GM21390 (cell line): ENCODE measurements around the gene SDCCAG8.
A peak's percentile ranks its signal among the peaks of the same experiment; 100 is the strongest.

Source experiments
- ATAC-seq: cut with Tn5 transposase; IDR thresholded peaks from one replicate; pipeline ENCODE4 v1.9.1; 2021; ENCODE audit not compliant: unreplicated experiment

Gene SDCCAG8

DNA sequence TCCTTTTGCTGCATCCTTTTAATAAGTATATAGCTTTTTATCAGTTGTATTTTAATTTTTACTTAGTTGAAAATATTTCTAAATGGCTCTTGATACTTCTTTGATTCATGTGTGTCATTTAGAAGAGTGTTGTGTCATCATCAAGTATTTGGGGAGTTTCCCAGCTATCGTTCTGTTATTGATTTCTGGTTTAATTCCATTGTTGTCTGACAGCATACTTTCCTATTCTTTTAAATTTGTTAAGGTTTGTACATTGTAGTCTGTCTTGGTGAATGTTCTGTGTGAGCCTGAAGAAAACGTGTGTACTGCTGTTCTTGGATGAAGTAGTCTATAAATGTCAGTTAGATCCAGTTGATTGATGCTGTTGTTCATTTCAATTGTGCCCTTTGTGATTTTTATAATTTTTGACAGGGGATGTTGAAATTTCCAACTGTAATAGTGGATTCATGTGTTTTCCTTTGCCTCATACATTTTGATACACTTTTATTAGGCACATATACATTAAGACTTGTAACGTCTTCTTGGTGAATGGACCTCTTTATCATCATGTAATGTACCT is 24.8 kb downstream of the SDCCAG8 start:
- no peak for ATAC-seq

DNA sequence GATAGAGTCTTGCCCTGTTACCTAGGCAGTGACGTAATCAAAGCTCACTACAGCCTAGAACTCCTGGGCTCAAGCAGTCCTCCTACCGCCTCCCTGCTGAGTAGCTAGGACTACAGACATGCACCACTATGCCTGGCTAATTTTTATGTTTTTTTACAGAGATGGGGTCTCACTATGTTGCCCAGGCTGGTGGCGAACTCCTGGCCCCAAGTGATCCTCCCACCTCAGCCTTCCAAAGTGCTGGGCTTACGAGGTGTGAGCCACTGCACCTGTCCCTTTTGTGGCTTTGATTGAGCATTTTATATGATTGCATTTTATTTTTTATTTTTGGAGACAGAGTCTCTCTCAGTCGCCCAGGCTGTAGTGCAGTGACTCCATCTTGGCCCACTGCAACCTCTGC is 25.8 kb downstream of the SDCCAG8 start:
- ATAC-seq, result no peak

- no peak for ATAC-seq
These were observed 30.7 kb downstream of the SDCCAG8 start for GRCh38 chr1:243286409-243287122.

DNA sequence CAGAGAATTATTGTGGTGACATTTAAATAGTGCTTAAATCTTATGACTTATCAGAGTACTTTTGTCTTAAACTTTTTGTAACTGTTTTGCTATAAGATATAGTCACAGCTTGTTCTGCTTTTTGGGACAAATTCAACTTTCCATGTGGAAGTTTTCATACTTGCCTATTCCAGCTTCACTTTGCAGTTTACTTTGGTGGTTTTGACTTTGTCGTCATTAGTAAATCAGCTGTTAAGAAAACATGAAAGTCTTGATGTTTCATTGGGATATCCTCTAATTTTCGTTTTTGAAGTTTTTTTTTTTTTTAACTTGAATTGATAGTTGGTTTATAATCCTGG is 31.3 kb downstream of the SDCCAG8 start:
- ATAC-seq, result no peak

DNA sequence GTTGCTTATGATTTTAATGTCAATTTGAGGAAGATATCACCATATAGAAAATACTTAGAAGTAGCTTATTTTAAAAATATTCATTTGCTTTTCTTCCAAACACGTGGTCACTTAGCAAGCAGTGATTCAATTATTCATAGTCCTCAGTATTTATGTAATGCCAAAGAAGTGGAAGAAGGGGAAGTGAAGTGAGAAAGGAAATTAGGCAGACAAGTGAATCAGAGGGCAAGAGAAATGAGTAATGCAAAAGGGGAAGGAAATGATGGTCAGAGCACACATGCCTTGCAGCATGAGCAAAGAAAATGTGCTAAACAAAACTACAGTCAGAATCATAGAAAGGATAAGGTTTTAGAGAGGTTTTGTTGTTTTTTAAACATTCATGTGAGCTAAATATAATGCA is 31.8 kb downstream of the SDCCAG8 start:
- peak; percentile 95 for ATAC-seq

GRCh38 chr1:243288062-243288461 is 32.2 kb downstream of the SDCCAG8 start:
- no peak for ATAC-seq

DNA sequence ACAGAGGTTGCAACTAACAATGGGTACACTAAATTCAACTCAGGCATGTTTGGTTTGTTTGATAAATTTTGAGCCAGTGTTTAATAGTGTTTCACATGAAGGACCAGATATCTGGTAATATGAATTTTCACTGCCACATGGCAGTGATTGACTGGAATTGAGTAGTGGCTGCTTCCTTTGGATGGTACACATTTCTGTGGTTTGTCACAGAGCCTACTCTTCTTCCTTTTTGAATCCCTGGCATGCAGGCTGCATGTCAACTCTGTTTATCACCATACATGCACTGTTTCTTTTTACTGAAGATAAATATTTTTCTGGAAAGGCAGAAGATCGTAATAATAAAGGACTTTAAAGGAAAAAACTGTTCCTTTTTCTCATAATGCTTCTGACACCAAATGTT is 35.5 kb downstream of the SDCCAG8 start:
- no peak for ATAC-seq

- no peak for ATAC-seq
These were observed 36.3 kb downstream of the SDCCAG8 start for GRCh38 chr1:243292117-243292516.

DNA sequence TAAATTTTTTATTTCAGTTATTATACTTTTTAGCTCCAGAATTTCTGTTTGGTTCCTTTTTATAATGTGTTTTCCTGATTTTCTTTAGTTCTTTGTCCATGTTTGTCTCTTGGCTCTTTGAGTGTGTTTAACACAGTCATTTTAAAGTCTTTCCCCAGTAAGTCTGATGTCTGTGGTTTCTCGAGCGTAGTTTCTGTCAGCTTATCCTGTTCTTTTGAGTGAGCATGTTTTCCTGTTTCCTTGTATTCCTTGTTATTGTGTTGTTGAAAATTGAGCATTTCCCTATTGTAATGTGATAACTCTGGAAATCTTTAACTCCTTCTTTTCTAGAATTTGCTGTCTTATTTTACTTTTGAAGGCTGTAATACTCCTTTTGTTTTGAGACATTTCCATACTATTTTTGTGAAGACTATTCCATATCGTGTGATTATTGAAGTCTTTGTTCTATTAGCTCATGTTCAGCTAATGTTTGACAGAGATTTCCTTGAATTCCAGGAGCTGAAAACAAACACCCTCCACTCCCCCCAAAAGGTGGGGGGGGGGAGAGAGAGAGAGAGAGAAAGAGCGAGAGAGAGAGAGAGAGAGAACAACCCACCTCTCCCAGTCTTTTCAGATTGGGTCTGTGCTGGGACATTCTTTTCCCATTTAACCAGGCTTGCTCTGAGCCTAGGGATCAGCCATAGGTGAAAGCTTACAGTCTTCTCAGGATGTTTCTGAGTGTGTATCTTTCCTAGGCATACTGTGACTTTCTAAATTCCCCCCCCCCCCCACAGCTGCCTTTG is 38.3 kb downstream of the SDCCAG8 start:
- no peak for ATAC-seq

- no peak for ATAC-seq
These were observed 38.9 kb downstream of the SDCCAG8 start for GRCh38 chr1:243294723-243295121.

GRCh38 chr1:243299069-243299468 is 43.2 kb downstream of the SDCCAG8 start:
- ATAC-seq, result no peak

DNA sequence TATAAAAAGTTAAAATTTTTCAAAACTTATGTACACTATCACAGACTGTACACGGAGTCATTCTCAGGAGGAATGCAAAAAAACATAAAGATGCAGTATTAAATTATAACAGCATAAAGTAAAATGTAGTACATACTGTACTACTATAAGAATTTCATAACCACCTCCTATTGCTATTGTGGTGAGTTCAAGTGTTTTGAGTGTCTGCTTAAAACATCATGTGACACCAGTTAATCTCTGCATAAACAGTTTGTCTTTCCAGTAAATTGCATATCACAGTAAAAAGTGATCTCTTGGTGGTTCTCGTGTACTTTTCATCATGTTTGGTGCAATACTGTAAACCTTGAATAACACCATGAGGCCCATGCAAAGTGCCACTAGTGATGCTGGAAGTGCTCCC is 45.2 kb downstream of the SDCCAG8 start:
- ATAC-seq, result no peak

DNA sequence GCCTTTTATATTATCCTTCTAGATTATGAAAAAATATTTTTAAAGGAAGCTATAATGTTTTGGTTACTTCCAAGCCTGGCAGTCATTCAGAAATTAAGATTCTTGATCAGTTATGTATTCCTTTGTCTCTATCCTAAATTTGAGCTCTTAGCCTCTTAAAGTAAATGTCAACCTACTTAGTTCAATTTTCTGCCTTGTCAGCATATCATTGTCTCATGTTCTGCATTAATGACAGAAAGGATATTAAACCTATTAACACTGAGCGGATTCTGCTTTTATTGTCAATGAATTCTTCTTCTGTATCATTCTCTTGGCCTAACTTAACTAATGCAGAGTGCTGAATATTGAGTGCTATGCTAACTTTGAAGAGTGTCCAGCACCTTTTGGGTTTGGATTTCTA is 56.0 kb downstream of the SDCCAG8 start:
- ATAC-seq, result no peak

- ATAC-seq, result peak; percentile 32
These were observed 57.3 kb downstream of the SDCCAG8 start for GRCh38 chr1:243312952-243313634.

DNA sequence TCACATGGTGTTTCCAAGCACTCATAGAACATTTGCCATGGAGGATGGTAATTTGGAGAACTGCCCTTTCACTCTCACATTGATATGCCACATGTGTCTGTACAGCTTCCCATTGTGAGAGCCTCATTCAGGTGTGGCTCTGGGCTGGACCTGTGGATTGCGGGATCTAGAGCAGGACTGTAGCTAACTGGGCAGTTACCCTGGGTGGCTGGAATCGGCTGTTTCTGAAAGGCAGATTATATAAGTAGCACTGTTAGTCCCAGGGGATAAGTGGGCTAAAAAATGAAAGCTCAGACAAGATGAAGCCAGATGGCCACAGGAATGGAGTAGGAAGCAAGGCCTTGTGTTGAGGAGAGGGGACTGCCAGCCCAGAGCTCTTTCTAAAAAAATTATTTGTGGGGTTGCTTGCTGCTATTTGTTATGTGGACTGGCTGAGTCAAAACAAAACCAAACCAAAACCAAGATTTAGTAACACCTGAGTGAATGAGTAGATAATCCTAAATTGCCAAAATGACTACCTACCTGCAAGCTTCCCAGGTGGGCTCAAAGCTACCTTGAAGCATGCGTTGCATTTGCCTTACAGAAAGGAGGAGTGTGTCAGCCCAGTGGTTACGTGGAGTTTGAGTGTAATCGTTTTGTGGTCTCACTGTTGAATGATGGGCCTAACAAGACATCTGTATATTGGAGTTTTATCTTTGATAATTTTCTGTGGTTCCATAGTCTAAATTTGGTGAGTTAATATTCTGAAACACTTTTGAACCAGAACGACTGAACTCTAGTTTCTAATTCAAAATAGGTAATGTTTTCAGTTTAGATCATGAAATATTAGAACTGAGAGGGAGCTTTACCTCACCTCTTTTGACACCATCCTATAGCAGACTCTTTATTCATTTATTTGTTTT is 58.0 kb downstream of the SDCCAG8 start:
- ATAC-seq, result peak; percentile 70

- no peak for ATAC-seq
These were observed 59.6 kb downstream of the SDCCAG8 start for GRCh38 chr1:243315455-243315854.

- no peak for ATAC-seq
These were observed 60.1 kb downstream of the SDCCAG8 start for GRCh38 chr1:243315893-243316292.

DNA sequence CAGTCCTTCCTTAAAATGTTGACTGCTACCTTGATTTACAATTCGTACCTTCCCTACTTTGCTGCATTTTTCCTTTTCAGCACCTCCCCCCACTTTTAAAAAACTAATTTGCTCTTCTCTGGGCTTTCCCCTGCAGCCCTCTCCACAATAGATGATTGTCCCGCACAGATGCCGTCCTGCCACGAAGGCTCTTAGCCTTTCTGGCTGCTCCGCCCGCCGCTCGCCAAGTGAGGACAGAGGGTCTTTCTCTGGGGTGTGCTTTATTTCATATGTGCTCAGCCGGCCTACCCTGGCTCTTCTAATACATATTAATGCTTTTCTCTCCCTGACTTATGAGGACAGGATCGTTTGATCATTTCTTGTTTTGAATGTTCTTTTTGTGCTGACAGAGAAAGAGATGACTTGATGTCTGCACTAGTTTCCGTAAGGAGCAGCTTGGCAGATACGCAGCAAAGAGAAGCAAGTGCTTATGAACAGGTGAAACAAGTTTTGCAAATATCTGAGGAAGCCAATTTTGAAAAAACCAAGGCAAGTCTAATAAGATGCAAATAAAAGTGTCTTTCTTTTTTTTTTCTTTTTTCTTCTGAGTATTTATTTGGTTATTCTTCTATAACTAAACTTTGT is 60.6 kb downstream of the SDCCAG8 start:
- ATAC-seq, result no peak

DNA sequence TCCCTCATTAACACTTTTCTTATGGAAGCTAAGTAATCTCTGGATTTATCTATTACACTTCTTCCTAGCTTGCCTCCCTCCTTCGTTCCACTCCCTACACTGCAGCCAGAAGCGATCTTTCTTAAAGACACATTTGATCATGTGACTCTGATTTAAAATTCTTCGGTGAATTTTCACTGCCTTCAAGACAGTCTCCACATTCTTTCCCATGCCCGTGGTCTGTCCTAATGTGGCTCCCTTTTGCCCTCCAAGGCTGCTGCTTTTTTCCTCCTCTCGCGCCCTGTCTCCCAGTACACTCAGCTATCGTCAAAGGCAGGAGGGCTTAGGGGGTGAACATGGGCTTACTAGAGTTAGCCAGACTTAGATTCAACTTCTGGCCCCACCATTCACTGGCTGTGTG is 64.4 kb downstream of the SDCCAG8 start:
- ATAC-seq, result no peak

- no peak for ATAC-seq
These were observed 66.5 kb downstream of the SDCCAG8 start for GRCh38 chr1:243322326-243322725.
